K562 (cell line): ENCODE measurements around the gene ISYNA1. TPM values are rescaled to one million over a fixed set of nuclear protein-coding genes. Genes with fewer than 3 reads are reported as not detected.

Experiments
- E2F3 ChIP-seq: fragments of 250-450 bp; sonication (Bioruptor Pico); IDR thresholded peaks from 2 replicates; pipeline ENCODE4 v1.4.0; 2020; ENCODE audit warnings: mild to moderate bottlenecking
- IRF9 ChIP-seq: fragments of 450-650 bp; IDR thresholded peaks from 2 replicates; pipeline ENCODE4 v1.6.1; 2016; ENCODE audit warnings: missing biosample characterization, missing genetic modification characterization
- MCM2 ChIP-seq: fragments of 450-650 bp; IDR thresholded peaks from 2 replicates; pipeline ENCODE4 v1.6.1; 2017; ENCODE audit warnings: low read depth, mild to moderate bottlenecking
- MEIS2 ChIP-seq: fragments of 450-650 bp; IDR thresholded peaks from 2 replicates; pipeline ENCODE4 v1.6.1; 2014; ENCODE audit warnings: mild to moderate bottlenecking; ENCODE audit not compliant: partially characterized antibody
- NCOA1 ChIP-seq: fragments of 450-650 bp; IDR thresholded peaks from 2 replicates; pipeline ENCODE4 v1.6.1; 2016; ENCODE audit warnings: low read depth
- NFRKB ChIP-seq: fragments of 450-650 bp; IDR thresholded peaks from 2 replicates; pipeline ENCODE4 v1.6.1; 2016; ENCODE audit warnings: low read depth
- PHB2 ChIP-seq: fragments of 450-650 bp; IDR thresholded peaks from 2 replicates; pipeline ENCODE4 v1.6.1; 2017; ENCODE audit warnings: low read depth
- TSHZ1 ChIP-seq: fragments of 250-450 bp; sonication (Bioruptor Pico); IDR thresholded peaks from 2 replicates; pipeline ENCODE4 v1.4.0; 2020; ENCODE audit warnings: mild to moderate bottlenecking, moderate library complexity
- WHSC1 ChIP-seq: IDR thresholded peaks from one replicate; pipeline ENCODE4 v1.6.1; 2012; ENCODE audit warnings: low read length, control low read depth, inconsistent platforms
- ZNF232 ChIP-seq: sonication (generic); formaldehyde crosslinking; IDR thresholded peaks from 2 replicates; pipeline ENCODE4 v1.8.0; 2022; ENCODE audit warnings: mild to moderate bottlenecking, missing genetic modification reagents
- ZNF436 ChIP-seq: fragments of 250-450, 450-650 bp; sonication (Bioruptor Pico); formaldehyde crosslinking; IDR thresholded peaks from 2 replicates; pipeline ENCODE4 v1.7.0; 2020; ENCODE audit warnings: mild to moderate bottlenecking
- ZNF668 ChIP-seq: fragments of 250-450 bp; sonication (Bioruptor Pico); IDR thresholded peaks from 2 replicates; pipeline ENCODE4 v1.8.0; 2022; ENCODE audit warnings: mild to moderate bottlenecking, inconsistent platforms
- ZNF77 ChIP-seq: fragments of 250-450 bp; sonication (Bioruptor Pico); IDR thresholded peaks from 2 replicates; pipeline ENCODE4 v1.5.0; 2020
- polyA plus RNA-seq, 8 experiments: library from polyadenylated mRNA; depleted of rRNA in 4 of 8; stranded (reverse) in 5 of 8; unstranded in 3 of 8; fragments of >200 nt; fragmentation: Nextera tagmentation in 2 of 8; fragmentation: Illumina TruSeq in 1 of 8; extraction: Ambion mirVana in 2 of 8; extraction: Trizol in 1 of 8; gene quantifications; 2 replicates each; pipeline versions ENCODE4 v1.2.1 to v1.2.3, GENCODE V29; 2011 to 2014; ENCODE audit warnings: inconsistent platforms in 1 of 8, missing spikeins in 1 of 8
- total RNA-seq, 7 experiments: library from RNA; depleted of rRNA in 6 of 7; stranded (reverse); fragments of >200 nt in 6 of 7; fragmentation: Illumina TruSeq in 2 of 7; extraction: Trizol in 2 of 7; gene quantifications; 2 replicates each; pipeline versions ENCODE4 v1.2.1 to v1.2.3, GENCODE V29; 2011 to 2021; ENCODE audit warnings: low replicate concordance in 1 of 7
- TF ChIP-seq, protein P1 (sequence below): fragments of 450-650 bp; formaldehyde crosslinking; IDR thresholded peaks from 2 replicates; pipeline ENCODE4 v1.4.0; 2020; ENCODE audit warnings: mild to moderate bottlenecking, moderate library complexity

ISYNA1 gene
- total and polyA plus RNA-seq, 9 of the 15 experiments (the other 6 are each of a cell fraction or from before 2014, with no cell fraction given), result 21.8 to 460 (median 93.2) TPM

GRCh38 chr19:18416778-18417249, 21.1 kb downstream of the ISYNA1 start (continued):
- no peak for TF ChIP-seq TSHZ1 (CRISPR knock-in tag)
- no peak for TF ChIP-seq ZNF436 (CRISPR knock-in tag)
- no peak for TF ChIP-seq WHSC1
- TF ChIP-seq ZNF232 (CRISPR knock-in tag), result no peak
- TF ChIP-seq PHB2, result no peak
- TF ChIP-seq, protein P1, sequence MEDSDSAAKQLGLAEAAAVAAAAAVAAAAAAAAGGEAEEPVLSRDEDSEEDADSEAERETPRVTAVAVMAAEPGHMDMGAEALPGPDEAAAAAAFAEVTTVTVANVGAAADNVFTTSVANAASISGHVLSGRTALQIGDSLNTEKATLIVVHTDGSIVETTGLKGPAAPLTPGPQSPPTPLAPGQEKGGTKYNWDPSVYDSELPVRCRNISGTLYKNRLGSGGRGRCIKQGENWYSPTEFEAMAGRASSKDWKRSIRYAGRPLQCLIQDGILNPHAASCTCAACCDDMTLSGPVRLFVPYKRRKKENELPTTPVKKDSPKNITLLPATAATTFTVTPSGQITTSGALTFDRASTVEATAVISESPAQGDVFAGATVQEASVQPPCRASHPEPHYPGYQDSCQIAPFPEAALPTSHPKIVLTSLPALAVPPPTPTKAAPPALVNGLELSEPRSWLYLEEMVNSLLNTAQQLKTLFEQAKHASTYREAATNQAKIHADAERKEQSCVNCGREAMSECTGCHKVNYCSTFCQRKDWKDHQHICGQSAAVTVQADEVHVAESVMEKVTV, result no peak
- no peak for TF ChIP-seq NFRKB
- no peak for TF ChIP-seq MCM2
- peak; percentile 8 for TF ChIP-seq MEIS2
- no peak for TF ChIP-seq IRF9 (tag)
- no peak for TF ChIP-seq NCOA1
- no peak for TF ChIP-seq ZNF668 (CRISPR knock-in tag)
- no peak for TF ChIP-seq ZNF77 (CRISPR knock-in tag)
- no peak for TF ChIP-seq E2F3
